Measurements from ENCODE around the gene TFPT.
A peak's percentile ranks its signal among the peaks of the same experiment; 100 is the strongest.
"Not testable (repeated sequence)": the region's sequence is repeated elsewhere in the genome, so short reads cannot be mapped to it uniquely, and the experiment has no call there.

Gene TFPT

GRCh38 chr19:54106716-54107115 lies 8.7 kb downstream of the TFPT start:
- no peak overlapping the region for H3K4me3 ChIP-seq (ENCODE audit: low read length)
- H3K27me3 ChIP-seq (ENCODE audit: control insufficient read depth, insufficient read depth, low read length) = no peaks in the 10 kb centered on the region
- H3K9ac ChIP-seq (ENCODE audit: low read length) = no peak overlapping the region
- no peak overlapping the region for H3K27ac ChIP-seq (ENCODE audit: low read length)
- H3K36me3 ChIP-seq (ENCODE audit: control insufficient read depth, low read depth, low read length) = peaks cover 49% of the 10 kb centered on the region
- H3K4me1 ChIP-seq (ENCODE audit: control insufficient read depth, low read depth, low read length) = no peaks in the 10 kb centered on the region
- H3K9me3 ChIP-seq (ENCODE audit: control insufficient read depth, low read depth, low read length) = no peaks in the 10 kb centered on the region

GRCh38 chr19:54105796-54106195 lies 9.7 kb downstream of the TFPT start:
- Histone ChIP-seq H3K27me3 (ENCODE audit: control insufficient read depth, insufficient read depth, low read length) (no peaks in the 10 kb centered on the region), H3K27ac (ENCODE audit: low read length) (no peak overlapping the region), H3K9me3 (ENCODE audit: control insufficient read depth, low read depth, low read length) (no peaks in the 10 kb centered on the region), H3K36me3 (ENCODE audit: control insufficient read depth, low read depth, low read length) (peaks cover 47% of the 10 kb centered on the region), H3K4me1 (ENCODE audit: control insufficient read depth, low read depth, low read length) (no peaks in the 10 kb centered on the region), H3K9ac (ENCODE audit: low read length) (no peak overlapping the region), H3K4me3 (ENCODE audit: low read length) (no peak overlapping the region)

- Histone ChIP-seq H3K9me3 (ENCODE audit: control insufficient read depth, low read depth, low read length) (no peaks in the 10 kb centered on the region), H3K36me3 (ENCODE audit: control insufficient read depth, low read depth, low read length) (peaks cover 40% of the 10 kb centered on the region), H3K27me3 (ENCODE audit: control insufficient read depth, insufficient read depth, low read length) (no peaks in the 10 kb centered on the region), H3K4me1 (ENCODE audit: control insufficient read depth, low read depth, low read length) (no peaks in the 10 kb centered on the region), H3K9ac (ENCODE audit: low read length) (no peak overlapping the region), H3K4me3 (ENCODE audit: low read length) (no peak overlapping the region), H3K27ac (ENCODE audit: low read length) (no peak overlapping the region)
Observed at GRCh38 chr19:54104998-54105715, 10.3 kb downstream of the TFPT start.

- Histone ChIP-seq H3K27ac (ENCODE audit: low read length) (peak within 1 kb of the TSS; percentile 46), H3K9me3 (ENCODE audit: control insufficient read depth, low read depth, low read length) (no peaks in the 10 kb centered on the region), H3K9ac (ENCODE audit: low read length) (peak within 1 kb of the TSS; percentile 89), H3K27me3 (ENCODE audit: control insufficient read depth, insufficient read depth, low read length) (no peaks in the 10 kb centered on the region), H3K4me1 (ENCODE audit: control insufficient read depth, low read depth, low read length) (no peaks in the 10 kb centered on the region), H3K36me3 (ENCODE audit: control insufficient read depth, low read depth, low read length) (peaks cover 18% of the 10 kb centered on the region), H3K4me3 (ENCODE audit: low read length) (peak within 1 kb of the TSS; percentile 97)
Observed at GRCh38 chr19:54102421-54103169, 12.9 kb downstream of the TFPT start, which contains the start of gene NDUFA3. Gene NDUFA3, plus strand, starts transcription at chr19:54102855. Its CDS starts 24 bp downstream, at chr19:54102879.

- H3K4me1 ChIP-seq (ENCODE audit: control insufficient read depth, low read depth, low read length) = peaks cover 8% of the 10 kb centered on the region
- no peak within 1 kb of the TSS for H3K9ac ChIP-seq (ENCODE audit: low read length)
- H3K36me3 ChIP-seq (ENCODE audit: control insufficient read depth, low read depth, low read length) = peaks cover 2% of the 10 kb centered on the region
- H3K4me3 ChIP-seq (ENCODE audit: low read length) = no peak within 1 kb of the TSS
- no peaks in the 10 kb centered on the region for H3K9me3 ChIP-seq (ENCODE audit: control insufficient read depth, low read depth, low read length)
- H3K27me3 ChIP-seq (ENCODE audit: control insufficient read depth, insufficient read depth, low read length) = peaks cover 15% of the 10 kb centered on the region
- no peak within 1 kb of the TSS for H3K27ac ChIP-seq (ENCODE audit: low read length)
Observed at GRCh38 chr19:54100561-54100960, 14.9 kb downstream of the TFPT start, which contains the start of gene OSCAR. Gene OSCAR, minus strand, starts transcription at chr19:54100803. Its CDS starts 11 bp downstream, at chr19:54100792.

GRCh38 chr19:54099903-54100255 lies 15.6 kb downstream of the TFPT start:
- not testable (repeated sequence) for H3K4me1 ChIP-seq (ENCODE audit: control insufficient read depth, low read depth, low read length); H3K4me3 ChIP-seq (ENCODE audit: low read length); H3K36me3 ChIP-seq (ENCODE audit: control insufficient read depth, low read depth, low read length); H3K27ac ChIP-seq (ENCODE audit: low read length); H3K9ac ChIP-seq (ENCODE audit: low read length); H3K9me3 ChIP-seq (ENCODE audit: control insufficient read depth, low read depth, low read length)
- H3K27me3 ChIP-seq (ENCODE audit: control insufficient read depth, insufficient read depth, low read length) = peaks cover 22% of the 10 kb centered on the region

- no peak overlapping the region for H3K27ac ChIP-seq (ENCODE audit: low read length)
- no peak overlapping the region for H3K4me3 ChIP-seq (ENCODE audit: low read length)
- H3K36me3 ChIP-seq (ENCODE audit: control insufficient read depth, low read depth, low read length) = no peaks in the 10 kb centered on the region
- H3K9me3 ChIP-seq (ENCODE audit: control insufficient read depth, low read depth, low read length) = no peaks in the 10 kb centered on the region
- peaks cover 8% of the 10 kb centered on the region for H3K4me1 ChIP-seq (ENCODE audit: control insufficient read depth, low read depth, low read length)
- H3K9ac ChIP-seq (ENCODE audit: low read length) = no peak overlapping the region
- H3K27me3 ChIP-seq (ENCODE audit: control insufficient read depth, insufficient read depth, low read length) = peaks cover 28% of the 10 kb centered on the region
Observed at GRCh38 chr19:54099190-54099902, 16.1 kb downstream of the TFPT start.

GRCh38 chr19:54096617-54097106 lies 18.8 kb downstream of the TFPT start:
- no peak overlapping the region for H3K27ac ChIP-seq (ENCODE audit: low read length)
- H3K9ac ChIP-seq (ENCODE audit: low read length) = peak overlapping the region; percentile 42
- peak overlapping the region; percentile 59 for H3K4me3 ChIP-seq (ENCODE audit: low read length)
- no peaks in the 10 kb centered on the region for H3K9me3 ChIP-seq (ENCODE audit: control insufficient read depth, low read depth, low read length)
- peaks cover 29% of the 10 kb centered on the region for H3K27me3 ChIP-seq (ENCODE audit: control insufficient read depth, insufficient read depth, low read length)
- H3K4me1 ChIP-seq (ENCODE audit: control insufficient read depth, low read depth, low read length) = peaks cover 8% of the 10 kb centered on the region
- H3K36me3 ChIP-seq (ENCODE audit: control insufficient read depth, low read depth, low read length) = no peaks in the 10 kb centered on the region

GRCh38 chr19:54095859-54096616 lies 19.4 kb downstream of the TFPT start:
- H3K27me3 ChIP-seq (ENCODE audit: control insufficient read depth, insufficient read depth, low read length) = peaks cover 29% of the 10 kb centered on the region
- not testable (repeated sequence) for H3K27ac ChIP-seq (ENCODE audit: low read length); H3K9ac ChIP-seq (ENCODE audit: low read length); H3K4me1 ChIP-seq (ENCODE audit: control insufficient read depth, low read depth, low read length); H3K9me3 ChIP-seq (ENCODE audit: control insufficient read depth, low read depth, low read length); H3K36me3 ChIP-seq (ENCODE audit: control insufficient read depth, low read depth, low read length)
- peak overlapping the region; percentile 59 for H3K4me3 ChIP-seq (ENCODE audit: low read length)

- Histone ChIP-seq H3K36me3 (ENCODE audit: control insufficient read depth, low read depth, low read length) (no peaks in the 10 kb centered on the region), H3K4me1 (ENCODE audit: control insufficient read depth, low read depth, low read length) (peaks cover 8% of the 10 kb centered on the region), H3K27me3 (ENCODE audit: control insufficient read depth, insufficient read depth, low read length) (peaks cover 29% of the 10 kb centered on the region), H3K9ac (ENCODE audit: low read length) (no peak overlapping the region), H3K9me3 (ENCODE audit: control insufficient read depth, low read depth, low read length) (no peaks in the 10 kb centered on the region), H3K27ac (ENCODE audit: low read length) (no peak overlapping the region), H3K4me3 (ENCODE audit: low read length) (peak overlapping the region; percentile 59)
Observed at GRCh38 chr19:54095136-54095858, 20.2 kb downstream of the TFPT start.

All from iPS-18a (cell line).